GM19240 (cell line): ENCODE data around the gene SAMD14.

Source experiments
- DNase-seq: peaks from one replicate; pipeline ENCODE4 v3.0.0; 2011; ENCODE audit warnings: low spot score; ENCODE audit not compliant: insufficient read length

SAMD14 gene

DNA sequence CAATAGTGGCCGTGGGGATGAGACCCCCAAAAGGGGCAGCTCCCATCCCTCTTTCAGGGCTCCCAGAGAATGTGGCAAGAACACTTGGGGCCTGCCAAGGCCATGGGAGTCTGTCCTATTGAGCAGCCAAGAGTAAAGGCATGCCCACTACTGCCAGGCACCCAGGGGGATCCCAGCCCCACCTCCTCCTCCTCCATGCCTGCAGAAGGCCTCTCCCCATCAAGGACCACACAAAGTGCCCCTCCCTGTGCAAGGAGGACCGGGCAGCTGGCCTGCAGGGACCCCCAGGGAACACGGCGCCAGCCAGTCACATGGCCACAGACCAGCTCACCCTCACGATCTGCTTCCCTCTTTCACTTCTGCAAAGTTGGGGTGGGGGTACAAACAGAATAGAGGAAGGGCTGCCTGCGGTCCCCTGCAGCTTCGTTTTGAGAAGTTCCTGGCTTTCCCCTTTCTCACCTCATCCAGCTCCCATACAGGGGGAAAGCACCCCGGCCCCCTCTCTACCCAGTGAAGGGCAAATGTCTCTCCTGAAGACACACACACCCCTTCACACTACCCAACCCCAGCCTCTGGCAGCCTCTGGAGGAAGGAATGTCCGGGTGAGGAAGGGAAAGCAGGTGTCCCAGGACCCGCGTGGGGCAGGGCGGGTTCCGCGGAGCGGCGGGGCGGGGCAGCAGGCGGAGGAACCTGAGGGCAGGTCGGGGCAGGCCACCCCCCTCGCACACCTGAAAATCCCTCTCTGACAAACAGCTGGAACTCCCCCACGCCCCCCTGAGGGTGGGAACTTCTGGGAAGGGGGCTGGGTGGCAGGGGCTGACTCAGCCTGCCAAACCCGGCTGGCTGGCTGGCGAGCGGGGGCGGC is 18.5 kb upstream of the SAMD14 start:
- no peak for DNase-seq

DNA sequence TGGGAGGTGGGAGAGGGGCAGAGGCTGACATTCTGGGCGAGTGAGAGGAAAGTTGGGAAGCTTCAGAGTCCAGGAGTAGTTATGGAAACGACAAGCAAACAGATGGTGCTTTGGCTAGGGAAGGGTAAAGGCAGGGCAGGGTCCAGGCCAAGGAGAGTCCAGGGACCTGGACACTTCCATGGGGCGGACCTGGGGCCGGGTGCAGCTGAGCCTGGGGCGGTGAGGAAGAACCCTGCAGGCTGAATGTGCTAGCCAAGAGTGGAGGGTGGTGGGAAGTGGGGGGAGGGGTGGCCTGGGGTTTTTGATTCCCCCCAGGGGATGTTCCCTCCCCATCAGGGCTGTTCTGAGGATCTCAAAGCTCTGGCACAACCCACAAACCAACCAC is 17.9 kb upstream of the SAMD14 start:
- no peak for DNase-seq

DNA sequence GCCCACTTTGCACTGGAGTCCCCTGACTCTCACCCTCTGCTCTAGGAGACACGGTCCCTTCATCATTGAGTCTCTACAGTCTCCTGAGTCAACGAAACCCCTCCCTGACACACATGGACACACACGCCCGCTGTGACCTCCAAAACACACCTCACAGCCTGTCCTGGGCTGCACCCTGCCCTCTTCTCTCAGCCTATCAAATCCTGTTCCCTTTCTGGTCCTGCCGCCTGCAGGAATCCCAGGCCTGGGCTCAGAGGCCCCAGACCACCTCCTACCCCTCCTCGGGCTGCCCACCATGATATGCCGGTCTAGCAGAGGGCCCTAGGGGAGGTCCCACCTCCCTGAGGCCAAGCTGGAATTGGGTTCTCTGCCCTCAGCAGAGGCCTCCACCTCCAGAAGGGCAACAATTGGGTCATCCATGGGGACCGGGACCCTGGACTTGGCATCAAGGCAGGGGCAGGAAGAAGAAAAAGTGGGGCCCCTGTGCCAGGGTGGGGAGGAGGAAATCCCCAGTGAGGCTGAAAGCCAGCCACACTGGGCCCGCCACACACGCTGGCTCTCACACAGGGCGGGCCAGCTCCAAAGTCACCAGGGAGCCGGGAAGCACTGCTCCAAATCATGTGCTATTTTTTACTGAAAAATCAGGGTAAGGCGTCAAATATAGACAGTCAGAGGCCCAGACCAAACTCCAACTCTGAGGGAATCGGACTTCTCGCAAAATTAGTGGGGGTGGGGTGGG is 17.1 kb upstream of the SAMD14 start:
- no peak for DNase-seq

DNA sequence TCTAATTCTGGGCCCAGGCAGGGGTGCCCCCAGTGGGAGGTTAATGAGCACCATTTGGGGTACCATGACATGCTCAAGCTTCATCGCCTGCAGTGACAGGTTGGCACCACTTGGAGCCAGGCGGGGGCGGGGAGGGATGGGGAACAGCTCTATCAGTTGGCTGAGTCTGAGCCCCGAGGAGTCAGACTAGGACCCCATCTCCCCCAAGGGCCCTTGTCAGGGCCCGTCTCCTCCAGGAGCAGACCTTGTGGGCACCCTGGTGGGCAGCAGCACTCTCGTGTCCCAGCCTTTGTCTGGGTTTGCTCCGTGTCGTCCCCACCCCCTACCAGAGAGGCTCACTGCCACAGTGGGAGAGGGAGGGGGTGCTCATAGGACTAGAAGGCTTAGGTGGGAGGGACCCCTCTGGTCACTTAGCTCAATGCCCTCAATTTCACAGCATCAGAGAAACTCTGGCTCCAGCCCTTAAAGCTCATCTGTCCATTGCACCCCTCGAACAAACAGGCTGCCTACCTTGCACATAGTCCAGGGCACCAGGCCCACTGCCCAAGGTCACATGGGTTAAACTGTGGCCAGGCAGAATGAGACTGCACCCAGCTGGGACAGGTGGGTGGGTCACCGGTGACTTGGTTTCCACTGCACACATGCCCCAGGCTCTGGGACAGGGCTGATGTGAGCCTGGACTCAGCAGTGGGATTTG is 16.4 kb upstream of the SAMD14 start:
- DNase-seq, result no peak

DNA sequence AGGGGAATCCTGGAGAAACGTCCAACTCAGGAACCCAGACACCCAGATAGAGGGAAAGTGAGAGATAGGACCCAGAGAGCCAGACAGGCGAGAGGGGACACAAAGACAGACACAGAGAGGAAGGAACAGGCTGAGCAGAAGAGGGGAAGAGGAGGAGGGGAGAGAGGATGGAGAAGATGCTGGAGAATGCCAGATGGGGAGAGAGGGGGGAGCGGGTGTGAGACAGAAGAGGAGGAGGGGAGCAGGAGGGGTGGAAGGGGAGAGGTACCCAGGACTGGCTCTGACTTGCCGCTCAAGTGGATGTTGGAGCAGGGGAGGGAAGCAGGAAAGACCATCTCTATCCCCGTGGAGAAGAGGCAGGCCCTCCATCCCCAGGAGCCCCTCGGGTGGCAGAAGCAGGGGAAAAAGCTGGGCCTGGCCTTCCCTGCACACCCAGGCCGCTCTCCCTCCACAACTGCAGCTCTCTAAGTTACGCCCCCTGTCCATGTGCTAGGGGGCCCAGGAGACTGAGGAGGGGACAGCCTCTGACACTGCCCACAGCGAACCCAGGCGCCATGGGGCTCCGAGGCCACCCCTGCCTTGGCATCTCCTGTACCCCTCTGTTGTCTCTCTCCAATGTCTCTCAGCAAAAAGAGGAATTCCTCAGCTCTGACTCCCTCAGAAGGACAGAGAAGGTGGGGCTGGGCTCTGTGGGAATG is 15.7 kb upstream of the SAMD14 start:
- DNase-seq, result no peak

DNA sequence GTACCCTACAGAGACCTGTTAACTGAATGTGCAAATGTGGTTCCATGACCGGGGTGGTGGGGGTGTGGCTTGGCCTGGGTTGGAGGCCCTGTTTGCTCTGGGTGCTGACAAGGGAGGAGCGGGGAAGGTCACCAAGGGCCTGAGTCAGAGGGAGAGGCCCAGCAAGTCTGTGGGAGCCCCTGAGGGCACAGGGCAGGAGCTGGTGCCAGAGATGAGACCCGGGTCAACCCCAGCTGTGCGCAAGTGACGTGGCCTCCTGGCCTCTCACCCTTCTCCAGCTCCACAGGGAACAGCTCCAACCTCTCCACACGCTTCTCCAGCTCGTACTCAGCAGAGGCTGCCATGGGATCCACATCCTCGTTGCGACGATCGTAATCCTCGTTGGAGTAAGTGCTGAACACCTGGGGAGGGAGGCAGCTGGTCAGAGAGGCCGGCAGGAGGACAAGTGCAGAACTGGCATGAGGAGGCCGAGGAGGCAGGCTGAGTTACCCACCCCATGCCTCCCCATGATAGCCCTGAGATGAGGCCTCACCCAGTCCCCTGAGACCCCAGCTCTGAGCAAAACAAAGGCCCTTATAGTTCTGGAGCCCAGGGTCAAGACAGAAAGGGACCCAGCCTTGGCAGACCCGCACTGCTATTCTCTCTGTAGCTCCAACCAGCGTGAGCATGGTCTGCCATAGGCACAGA is 15.0 kb upstream of the SAMD14 start:
- no peak for DNase-seq

DNA sequence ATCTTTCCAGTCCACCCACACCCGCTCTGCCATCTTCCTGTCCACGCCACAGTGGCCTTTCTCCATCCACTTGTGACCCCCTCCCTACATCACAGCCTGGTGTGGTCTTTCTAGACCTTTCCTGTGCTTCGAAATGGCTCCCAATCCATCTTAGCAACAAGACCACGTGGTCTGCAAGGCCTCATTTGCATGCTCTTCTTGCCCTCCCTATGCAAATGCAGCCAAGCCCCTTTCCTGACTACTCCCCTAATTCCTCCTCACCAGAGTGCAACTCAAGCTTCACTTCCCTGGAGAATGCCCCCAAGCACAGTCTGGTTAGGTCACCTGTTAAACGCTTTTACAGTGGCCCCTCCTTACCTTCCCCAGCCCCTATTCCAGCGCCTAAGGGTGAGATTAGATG is 14.4 kb upstream of the SAMD14 start:
- no peak for DNase-seq

DNA sequence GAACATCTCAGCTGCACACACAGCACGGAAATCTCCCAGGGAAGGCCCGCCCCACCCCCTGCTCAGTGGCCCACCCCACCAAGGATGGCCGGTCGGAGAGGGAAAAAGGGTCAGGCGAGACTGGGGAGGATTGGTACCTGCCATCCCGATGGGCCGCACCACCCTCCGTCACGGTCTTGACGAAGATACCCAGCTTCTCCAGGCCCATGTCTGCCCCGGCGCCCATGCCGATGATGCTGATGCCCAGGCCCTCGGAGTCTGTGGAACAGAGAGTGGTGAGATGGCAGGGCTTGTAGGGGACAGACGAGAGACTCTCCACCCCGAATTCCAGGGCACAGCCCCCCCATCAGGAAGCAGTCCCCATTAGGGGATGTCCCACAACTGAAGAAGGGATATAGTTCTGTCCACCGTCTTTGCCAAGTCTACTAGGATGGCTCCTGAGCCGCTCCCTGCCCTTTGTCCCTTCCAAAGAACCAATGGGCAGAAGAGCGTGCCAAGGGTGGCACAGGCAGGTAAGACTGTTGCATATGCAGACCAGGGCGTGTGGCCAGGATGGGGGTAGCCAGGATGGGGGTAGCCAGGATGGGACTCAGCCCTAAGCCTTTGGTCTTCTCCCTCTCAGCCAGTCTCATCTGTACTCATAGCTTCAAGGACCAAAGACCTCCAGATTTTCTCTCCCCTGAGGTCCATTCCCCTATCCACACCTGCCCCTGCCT is 13.7 kb upstream of the SAMD14 start:
- DNase-seq, result no peak

DNA sequence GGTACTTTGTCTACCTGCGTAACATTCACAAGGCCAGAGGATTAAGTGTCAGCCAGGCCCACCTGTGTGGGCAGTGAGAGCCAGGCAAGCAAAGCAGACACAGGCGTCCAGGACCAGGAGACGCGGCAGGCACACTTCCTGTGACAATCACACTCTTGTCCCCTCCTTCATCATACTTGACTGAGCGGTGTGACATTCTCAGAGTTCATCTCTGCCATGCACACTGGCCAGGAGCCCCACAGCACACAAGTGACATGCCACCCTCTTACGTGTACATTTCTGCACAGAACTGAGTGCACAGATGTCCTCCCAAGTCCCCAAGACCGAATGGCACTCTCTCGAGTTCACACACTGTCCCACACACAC is 11.8 kb upstream of the SAMD14 start:
- DNase-seq, result no peak

DNA sequence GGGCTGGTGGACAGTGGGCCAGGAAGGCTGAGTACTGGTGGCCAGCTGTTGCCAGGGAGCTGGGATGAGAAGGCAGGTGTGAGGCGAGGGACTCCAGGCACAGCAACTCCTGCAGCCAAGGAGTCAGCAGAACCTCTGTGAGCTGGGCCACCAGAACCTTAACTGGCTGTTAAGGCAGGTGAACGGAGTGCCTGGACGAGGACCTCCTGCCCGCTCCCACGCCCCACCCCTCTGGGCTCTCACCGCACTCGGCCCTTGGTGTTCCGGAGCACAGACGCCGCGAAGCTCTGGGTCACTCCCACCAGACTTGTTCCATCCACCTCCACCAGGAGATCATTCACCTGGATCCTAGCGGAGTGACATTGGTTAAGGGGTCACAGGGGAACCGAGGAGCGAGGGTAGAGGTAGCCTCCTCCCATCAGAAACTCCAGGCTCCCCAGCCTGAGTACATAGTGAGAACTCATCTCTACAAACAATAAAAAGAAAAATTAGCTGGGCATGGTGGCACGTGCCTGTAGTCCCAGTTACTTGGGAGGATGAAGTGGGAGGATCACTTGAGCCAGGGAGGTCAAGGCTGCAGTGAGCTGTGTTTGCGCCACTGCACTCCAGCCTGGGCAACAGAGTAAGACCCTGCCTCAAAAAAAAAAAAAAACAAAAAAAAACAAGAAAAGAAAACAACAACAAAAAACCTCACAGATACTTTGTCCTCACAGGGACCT is 11.2 kb upstream of the SAMD14 start:
- no peak for DNase-seq

DNA sequence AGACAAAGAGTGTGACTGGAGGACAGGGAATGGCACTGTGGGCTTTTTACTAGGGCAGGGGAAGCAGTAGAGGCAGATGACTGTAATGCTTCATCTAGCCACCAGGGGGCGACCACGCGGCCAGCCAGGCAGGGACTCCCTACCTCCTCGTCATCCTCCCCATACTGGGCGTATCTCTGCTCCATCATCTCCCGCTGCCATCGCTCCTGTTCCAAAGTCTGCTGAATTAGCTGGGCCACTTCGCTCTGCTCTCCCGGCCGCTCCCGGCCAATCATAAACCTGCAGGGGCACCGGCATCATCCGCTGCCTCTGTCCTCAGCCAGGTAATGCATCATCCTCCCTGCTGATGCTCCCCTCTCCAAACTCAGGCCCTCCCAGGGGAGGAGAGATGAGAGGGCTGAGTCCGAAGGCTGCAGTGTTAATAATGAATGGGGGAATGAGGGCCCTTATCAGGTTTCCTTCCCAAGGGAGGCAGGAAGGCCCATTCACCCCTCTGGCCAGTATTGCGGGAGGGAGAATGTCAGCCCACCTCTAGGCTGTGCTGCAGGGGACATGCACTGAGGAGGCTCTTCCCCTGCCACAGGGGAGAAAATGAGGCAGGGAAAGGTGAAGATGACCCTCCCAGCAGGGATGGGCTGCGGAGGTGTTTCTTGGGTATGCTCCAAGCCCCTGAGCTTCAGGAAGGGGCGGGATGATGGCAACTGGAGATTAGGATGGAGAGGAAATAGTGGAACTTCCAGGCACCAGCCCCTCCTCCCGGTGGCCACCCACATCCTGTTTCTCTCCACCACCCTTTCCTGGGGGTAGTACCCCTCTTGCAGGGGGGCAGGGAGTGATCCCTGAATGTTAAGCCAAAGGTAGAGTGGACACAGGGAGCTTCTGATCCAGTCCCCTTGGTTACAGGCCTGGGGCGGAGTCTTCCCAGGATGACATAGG is 10.3 kb upstream of the SAMD14 start:
- peak; percentile 85 for DNase-seq

DNA sequence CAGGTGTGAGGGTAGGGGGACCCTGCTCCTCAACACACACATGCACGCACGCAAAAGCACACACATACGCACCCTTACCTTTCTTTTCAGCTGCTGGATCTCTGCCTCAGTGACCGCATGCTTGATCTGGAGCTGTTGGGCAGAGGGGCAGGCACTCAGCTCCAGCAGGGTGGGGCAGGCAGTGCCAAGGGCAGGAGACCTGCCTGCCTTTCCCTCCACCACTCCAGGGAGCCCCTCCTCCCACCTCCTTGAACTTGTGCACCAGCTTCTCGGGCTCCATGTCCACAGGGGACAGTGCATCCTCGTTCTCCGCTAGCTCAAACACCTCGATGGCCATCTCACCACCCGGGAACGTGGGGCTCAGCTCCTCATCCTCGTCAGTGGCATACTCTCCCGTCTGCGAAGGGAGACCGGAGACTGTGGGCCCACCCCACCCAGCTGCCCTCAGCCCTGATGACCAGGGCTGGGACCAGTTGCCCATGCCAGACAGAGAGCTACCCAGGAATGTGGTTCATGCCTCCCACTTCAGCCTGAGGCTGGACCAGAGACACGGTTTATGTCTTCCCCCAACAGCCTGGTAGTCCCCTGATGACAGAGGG is 9.3 kb upstream of the SAMD14 start:
- no peak for DNase-seq

DNA sequence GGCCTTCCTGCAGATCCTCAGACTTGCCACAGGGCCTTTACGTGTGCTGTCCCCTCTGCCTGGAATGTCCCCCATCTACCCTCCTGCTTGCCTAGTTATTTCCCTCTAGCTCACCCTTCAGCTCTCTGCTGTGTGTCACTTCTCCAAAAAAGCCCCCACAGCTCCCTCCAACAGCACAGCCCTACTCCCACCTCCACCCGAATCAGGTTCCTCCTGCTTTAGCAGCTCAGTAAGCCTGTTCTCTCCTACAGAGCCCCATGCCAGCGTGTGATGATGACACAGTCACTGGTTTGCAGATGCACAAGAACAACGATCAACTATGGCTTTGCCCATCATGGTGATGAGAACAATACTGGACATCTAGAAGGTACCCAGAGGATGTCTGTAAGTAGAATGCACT is 7.1 kb upstream of the SAMD14 start:
- no peak for DNase-seq

DNA sequence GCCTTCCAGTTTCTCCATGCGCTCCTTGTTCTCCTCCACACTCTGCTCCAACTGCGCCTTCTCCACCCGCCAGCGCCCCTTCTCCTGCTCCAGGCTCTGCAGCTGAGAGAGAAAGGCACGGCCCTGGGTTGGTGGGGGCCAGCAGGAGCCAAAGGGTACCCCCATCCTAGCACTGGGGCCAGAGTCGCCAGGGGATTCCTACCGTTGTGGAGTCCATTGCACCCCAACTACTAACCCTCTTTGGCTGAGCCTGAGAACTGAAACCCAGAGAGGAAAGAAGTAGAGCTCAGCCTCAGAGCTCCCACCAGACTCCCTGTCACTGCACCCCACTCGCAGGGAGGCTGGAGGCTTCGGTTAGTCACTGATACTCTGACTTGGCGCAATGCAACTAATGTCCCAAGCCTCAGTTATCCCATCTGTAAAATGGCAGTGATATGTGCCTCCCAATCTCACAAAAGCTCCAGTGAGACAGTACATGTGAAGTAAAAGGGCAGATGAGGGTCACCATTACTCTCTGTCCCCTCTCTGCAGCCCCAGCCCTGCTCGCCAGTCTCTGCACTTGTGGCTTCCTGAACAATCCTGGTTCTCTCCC is 6.2 kb upstream of the SAMD14 start:
- no peak for DNase-seq

DNA sequence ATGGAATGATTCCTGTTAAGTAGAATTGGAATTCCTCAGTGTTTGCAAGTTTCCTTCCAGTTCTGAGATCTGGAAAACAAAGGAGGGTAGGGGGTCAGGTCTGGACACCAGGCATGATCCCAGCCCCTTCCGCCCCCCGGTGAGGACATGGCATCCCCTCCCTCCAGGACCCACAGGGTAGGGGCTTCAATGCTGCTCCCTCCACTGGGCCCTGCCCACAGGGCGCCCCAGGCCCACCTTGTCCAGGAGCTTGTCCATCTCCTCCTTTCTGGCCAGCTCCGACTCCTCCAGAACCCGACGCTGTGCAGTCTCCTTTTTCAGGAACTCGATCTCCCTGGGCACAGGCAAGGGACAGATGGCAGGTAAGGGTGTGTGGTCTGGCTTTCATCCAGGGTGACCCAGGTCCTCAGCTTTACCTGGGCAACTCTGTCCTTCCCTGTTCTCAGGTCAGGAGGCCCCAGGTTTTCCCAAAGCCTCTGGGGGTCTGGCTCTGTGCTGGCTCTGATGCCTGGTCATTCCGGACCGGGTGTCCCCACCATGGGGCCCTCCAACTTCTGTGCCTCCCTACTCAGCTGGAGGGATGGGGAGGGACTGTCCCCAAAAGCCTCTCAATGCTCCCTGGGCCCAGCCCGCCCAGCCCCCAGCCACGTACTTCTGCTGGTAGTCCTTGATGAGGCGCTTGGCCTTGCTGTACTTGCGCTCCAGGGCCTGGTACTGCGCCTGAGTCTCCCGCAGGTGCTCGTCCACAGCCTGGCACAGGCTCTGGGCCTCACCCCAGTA is 5.5 kb upstream of the SAMD14 start:
- no peak for DNase-seq

DNA sequence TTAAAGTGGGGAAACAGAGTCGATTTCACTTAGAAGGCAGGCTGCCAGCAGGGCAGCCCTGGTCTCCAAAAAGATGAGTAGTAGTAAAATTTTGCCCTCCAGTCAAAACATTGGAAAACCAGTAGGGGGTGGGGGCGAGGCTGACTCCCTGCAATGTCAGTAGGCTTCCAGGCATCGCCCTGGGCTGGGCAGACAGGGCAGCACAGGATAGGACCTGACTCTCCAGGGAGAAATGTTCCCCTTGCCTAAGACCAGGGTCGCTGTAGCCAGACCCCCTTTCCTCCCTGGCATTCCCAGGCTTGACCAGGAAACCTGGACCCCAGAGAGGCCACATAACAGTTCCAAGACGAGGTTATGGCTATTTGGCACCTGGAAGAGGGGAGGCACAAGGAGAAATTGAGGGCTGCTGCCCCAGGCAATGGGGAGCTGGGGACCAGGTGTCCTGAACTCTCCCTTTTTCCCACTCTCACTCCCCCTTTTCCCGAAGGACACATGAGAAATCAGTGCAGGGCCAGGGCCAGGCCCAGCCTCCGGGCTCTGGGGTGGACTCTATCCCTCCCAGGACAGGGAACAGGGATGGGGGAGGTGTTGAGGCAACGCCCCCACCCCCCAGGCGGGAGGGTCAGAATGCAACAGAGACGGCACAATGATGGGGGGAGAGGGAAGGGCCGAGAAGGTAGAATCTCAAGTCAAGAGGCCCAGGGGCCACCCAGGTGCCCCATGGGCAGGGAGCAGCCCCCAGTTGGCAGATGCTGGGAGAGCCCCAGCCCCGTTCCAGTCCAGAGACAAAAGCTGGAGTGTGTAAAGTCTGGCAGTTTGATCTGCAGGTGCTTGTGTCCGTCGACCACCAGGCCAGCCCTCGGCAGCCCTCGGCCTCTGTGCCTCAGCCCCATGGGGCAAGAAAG is 4.5 kb upstream of the SAMD14 start:
- no peak for DNase-seq
